Retina (tissue), 1 donor: Measurements from ENCODE around the gene ATRIP.
"Not testable (repeated sequence)": the region's sequence is repeated elsewhere in the genome, so short reads cannot be mapped to it uniquely, and the experiment has no call there.

ENCODE experiments used
- DNase-seq: peaks from one replicate; pipeline ENCODE4 v3.0.0-alpha.2; 2016

Gene ATRIP

DNA sequence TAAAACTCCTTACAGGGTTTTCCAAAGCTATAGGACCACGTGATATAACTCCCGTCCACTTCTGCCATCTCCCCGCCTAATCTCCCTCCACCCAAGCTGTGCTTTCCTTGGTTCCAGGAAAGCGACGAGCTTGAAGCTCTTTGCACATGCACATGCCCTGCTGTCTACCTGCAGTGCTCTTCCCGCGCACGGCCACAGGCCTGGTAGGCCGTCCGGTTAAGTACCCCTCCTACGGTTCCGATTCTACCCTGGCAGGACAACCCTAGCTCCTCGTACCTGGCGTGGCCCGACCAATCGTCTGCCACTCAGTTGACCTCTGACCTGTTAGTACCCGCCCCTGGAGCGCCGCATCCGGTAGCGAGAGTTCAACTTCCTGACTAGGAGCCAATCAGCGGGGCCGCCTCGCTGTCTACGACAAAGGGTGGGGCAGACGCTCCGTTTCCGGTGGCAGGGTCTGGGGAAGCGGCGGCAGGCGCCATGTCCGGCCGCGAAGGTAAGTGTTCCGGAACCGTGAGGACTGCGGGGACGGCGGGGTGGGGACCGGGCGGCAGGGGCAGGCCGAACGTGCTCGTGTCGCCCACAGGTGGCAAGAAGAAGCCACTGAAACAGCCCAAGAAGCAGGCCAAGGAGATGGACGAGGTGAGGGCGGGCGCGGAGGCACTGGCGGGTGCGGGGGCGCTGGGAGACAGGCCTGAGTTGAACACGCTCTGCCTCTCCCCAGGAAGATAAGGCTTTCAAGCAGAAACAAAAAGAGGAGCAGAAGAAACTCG is 6.5 kb upstream of the ATRIP start, which contains the start of the genes CCDC51 and TMA7:
Gene CCDC51 (minus strand): TSS at position 300 of the 770 bp plus-strand sequence. CDS start 4,991 bp downstream, outside the sequence.
Gene TMA7 (plus strand): TSS at position 438 of the 770 bp plus-strand sequence. CDS start 40 bp downstream, at position 478.
- DNase-seq, result peak; percentile 96

DNA sequence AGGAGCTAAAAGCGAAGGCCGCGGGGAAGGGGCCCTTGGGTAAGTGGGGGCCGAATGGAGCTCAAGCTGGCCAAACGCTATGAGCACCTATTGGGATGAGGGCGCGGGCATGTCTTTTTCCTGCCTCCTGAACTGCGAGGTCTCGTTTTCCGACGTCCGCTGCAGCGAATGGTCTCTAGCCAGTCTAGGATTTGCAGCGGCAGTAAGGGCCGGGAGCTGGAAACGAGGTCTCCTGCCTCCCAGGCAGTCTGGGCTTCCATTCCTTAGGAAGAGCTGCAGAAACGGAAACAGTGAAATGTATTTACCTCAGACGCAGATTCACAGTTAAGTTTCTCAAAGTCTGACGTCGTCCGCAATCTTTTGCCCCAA is 6.0 kb upstream of the ATRIP start:
- no peak for DNase-seq

DNA sequence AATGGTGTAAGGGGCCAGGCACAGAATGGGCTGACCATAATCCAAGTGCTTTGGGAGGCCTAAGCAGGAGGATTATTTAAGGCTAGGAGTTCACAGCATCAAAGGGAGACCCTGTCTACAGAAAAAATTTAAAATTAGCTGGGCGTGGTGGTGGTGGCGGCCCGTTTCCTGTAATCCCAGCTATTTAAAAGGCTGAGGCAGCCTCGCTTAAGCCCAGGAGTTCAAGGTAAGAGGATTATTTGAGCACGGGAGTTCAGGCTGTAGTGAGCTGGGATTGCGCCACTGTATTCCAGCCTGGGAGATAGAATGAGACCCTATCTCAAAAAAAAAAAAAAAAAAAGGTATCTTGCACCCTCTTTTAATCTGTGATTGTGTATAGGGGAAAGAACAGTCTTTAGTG is 4.6 kb upstream of the ATRIP start:
- DNase-seq, result no peak

DNA sequence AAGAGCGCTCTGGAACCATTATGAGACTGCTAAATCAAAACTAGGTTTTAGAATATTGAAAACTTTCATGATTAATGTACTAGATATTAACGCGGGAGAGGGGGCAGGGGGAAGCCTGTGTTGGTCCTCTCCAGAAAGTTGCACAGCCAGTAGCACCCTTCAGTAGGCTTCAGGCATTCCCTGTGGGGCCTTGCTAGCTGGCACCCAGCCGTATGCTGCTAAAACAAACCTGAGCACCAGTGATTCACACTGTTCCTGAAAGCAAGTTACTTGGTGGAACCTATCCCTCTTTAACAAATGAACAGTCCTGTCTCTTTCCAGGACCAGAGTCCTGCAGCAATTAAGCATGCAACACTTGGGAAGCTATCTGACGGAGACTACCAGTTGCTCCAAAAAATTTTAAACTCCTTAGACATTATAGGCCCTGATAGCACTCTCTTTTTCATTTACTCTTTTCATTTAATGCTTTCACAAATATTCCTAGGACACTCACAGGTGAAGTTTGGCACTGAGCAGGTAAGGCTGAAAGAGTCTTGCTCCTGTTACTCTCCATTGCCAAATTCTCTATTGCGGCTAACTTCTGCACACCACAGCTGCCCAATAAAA is 1.2 kb upstream of the ATRIP start:
- no peak for DNase-seq

DNA sequence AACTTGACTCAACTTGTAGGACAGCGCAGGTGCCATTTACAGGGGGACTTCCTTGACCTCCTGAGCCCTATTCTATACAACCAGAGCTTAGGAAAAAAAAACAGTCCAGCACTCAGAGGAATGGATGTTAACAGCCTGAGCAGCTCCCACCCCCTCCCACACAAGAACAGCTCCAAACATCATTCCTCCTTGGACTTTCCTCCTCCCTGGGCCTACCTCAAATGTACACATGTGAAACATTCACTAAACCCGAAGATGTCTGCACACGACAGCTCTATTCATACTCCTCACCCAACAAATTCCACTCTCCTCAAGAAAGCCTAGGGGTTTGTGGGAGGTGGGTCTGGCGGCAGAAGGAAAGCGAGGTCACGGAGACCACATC is 503 bp upstream of the ATRIP start:
- no peak for DNase-seq

DNA sequence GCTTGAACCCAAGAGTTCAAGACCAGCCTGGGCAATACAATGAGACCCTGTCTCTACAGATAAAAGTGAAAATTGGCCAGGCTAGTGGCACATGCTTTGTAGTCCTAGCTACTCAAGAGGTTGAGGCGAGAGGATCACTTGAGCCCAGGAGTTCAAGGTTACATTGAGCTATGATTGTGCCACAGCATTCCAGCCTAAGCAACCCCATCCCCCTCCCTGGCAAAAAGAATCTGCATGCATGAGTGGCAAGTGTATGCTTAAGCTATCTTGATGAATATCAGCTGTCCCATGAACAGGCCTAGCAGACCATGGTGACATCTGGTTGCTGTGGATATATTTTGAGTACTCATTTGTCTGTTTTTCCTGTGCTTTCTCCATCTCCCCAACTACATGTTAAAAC is 4.7 kb downstream of the ATRIP start:
- no peak for DNase-seq

DNA sequence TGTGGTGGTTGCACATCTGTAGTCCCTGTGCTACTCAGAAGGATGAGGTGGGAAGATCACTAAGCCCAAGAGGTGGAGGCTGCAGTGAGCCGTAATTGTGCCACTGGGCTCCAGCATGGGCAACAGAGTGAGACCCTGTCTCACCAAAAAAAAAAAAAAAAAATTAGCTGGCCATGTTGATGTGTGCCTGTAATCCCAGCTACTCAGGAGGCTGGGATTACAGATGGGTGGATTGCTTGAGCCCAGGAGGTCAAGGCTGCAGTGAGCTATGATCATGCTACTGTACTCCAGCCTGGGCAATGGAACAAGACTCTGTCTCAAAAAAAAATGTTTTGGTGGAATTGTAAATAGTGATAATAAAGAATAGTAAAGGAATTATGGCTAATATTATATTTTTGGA is 9.9 kb downstream of the ATRIP start:
- no peak for DNase-seq

DNA sequence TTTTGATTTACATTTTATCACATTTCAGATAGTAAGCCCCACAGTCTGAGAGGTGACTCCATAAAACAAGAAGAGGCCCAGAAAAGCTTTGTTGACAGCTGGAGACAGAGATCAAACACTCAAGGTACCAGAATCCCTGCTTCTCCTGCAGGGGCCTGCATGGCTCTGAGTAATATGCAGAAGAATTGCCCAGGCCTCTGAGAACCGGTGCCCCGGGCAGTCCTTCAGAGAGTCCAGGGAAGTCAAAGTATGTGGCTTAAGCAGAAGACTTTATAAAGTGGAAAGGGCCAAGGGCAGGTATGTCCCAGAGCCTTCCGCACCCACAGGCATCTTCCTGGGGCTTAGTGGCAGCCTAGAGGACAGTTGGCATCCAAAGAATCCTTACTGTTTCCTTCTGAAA is 12.8 kb downstream of the ATRIP start:
- DNase-seq, result no peak

DNA sequence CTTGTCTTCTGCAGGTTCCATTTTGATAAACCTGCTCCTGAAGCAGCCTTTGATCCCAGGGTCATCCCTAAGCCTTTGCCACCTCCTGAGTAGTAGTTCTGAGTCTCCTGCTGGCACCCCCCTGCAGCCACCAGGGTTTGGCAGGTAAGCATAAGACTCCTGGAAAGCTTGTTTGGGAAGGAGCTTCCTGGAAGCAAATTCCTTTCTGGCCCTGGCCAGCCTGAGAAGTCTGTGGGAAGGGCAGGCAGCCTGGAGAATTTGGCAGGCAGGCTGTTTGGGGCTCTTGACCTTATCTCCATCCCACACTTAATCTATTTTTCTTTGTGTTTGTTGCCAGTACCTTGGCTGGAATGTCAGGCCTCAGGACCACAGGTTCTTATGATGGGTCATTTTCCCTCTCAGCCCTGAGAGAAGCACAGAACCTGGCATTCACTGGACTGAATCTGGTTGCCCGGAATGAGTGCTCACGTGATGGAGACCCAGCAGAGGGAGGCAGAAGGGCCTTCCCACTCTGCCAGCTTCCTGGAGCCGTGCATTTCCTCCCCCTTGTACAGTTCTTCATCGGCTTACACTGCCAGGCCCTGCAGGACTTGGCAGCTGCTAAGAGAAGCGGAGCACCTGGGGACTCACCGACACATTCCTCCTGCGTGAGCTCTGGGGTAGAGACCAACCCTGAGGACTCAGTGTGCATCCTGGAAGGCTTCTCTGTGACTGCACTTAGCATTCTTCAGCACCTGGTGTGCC is 13.4 kb downstream of the ATRIP start:
- DNase-seq, result no peak

DNA sequence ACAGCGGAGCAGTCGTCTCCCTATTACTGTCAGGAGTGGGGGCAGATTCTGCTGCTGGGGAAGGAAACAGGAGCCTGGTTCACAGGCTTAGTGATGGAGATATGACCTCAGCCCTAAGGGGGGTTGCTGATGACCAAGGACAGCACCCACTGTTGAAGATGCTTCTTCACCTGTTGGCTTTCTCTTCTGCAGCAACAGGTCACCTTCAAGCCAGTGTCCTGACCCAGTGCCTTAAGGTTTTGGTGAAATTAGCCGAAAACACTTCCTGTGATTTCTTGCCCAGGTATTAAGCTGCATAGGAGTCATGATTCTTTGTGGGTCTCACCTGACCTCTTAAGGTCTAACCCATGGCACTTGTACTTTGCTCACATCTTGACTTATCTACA is 14.0 kb downstream of the ATRIP start:
- no peak for DNase-seq

DNA sequence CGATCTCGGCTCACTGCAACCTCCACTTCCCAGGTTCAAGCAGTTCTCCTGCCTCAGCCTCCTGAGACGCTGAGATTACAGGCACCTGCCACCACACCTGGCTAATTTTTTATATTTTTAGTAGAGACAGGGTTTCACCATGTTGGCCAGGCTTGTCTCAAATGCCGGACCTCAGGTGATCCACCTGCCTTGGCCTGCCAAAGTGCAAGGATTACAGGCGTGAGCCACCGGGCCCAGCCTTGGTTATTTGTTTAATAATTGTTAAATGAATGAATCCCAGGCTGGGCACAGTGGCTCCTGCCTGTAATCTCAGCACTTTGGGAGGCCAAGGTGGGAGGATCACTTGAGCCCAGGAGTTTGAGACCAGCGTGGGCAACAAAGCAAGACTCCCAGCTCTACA is 15.2 kb downstream of the ATRIP start:
- DNase-seq, result not testable (repeated sequence)

DNA sequence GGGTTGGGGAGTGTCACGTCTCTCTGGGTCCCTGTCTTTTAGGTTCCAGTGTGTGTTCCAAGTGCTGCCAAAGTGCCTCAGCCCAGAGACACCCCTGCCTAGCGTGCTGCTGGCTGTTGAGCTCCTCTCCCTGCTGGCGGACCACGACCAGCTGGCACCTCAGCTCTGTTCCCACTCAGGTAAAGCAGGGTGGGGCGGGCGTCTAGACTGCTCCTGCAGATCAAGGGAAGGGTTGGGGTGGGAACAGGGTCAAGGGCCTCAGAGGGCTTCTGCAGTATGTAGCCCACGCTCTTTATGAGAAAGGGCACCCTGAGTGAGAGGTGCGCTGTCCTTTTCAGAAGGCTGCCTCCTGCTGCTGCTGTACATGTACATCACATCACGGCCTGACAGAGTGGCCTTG is 17.2 kb downstream of the ATRIP start:
- no peak for DNase-seq

DNA sequence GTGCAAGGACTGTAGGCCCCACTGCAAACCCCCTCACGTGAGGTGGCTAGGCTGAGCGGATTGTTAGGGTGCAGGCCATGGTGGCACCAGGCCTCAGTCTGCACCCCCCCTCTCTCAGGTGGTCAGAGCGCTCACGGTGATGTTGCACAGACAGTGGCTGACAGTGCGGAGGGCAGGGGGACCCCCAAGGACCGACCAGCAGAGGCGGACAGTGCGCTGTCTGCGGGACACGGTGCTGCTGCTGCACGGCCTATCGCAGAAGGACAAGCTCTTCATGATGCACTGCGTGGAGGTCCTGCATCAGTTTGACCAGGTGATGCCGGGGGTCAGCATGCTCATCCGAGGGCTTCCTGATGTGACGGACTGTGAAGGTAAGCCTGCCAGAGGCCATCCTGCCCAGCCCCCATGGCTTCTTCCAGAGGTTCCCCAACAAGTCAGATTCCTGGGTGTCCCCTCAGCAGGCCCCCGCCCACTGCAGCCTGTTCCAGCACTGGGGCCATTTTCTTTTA is 18.2 kb downstream of the ATRIP start:
- no peak for DNase-seq

DNA sequence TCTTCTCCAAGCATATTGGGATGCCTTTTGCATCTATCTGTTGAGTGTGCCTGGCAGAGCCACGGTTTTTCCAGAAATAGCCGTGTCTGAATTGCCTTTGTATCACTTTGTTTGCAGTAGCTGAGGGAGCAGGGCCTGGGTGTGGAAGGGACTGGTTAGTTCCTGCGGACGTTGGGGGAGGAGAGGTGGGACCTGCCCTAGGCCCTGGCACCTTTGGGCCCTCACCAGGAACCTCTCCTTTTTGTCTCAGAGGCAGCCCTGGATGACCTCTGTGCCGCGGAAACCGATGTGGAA is 18.6 kb downstream of the ATRIP start:
- DNase-seq, result no peak

DNA sequence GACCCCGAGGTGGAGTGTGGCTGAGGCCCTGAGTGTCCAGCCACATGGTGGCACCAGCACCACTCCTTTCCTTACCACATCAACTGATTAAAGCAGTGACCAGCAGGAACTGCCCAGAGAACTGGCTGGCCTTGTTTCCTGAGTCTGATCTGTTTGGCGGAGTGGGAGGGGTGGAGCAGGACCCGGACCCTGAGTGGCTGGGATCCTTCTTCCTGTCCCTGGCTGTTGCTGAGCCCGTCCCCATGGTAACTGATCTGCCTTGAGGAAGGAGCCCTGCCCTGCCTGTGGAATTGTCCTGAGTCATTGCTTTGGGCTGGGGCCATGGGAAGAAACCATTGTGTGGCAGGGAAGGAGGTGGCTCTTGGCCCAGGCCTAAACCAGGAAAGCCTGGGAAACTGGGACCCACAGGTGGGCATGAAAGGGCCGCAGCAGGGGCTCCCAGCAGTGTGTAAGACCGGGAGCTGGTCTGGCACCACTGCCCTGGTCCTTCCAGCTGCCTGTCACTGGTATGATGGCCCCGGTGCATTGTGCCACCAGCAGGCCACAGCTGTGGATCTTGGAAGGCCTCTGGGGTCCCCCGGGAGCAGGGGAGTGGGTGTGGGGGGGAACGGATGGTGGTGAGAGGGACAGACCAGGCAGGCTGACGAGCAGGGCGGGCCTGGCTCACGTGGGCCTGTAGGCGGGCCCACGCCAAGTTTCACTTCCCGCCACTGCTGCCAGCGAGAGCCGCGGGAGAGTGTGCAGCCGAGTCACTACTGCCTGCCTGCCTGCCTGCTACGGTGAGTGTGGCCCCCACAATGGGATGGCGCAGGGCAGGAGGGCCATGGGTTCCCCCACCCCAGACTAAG is 19.2 kb downstream of the ATRIP start:
- DNase-seq, result peak; percentile 91

DNA sequence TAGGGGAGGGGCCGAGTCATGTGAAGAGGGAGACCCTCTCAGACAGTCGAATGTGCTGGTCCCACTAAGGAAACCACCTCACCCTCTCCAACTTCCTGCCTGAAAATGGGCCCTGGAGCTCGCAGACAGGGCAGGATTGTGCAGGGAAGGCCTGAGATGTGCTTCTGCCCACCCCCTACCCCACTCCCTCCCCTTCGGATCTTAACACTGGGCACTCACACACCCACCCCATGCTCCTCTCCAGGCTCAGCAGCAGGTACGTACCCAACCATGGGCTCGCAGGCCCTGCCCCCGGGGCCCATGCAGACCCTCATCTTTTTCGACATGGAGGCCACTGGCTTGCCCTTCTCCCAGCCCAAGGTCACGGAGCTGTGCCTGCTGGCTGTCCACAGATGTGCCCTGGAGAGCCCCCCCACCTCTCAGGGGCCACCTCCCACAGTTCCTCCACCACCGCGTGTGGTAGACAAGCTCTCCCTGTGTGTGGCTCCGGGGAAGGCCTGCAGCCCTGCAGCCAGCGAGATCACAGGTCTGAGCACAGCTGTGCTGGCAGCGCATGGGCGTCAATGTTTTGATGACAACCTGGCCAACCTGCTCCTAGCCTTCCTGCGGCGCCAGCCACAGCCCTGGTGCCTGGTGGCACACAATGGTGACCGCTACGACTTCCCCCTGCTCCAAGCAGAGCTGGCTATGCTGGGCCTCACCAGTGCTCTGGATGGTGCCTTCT is 20.0 kb downstream of the ATRIP start:
- DNase-seq, result peak; percentile 22

DNA sequence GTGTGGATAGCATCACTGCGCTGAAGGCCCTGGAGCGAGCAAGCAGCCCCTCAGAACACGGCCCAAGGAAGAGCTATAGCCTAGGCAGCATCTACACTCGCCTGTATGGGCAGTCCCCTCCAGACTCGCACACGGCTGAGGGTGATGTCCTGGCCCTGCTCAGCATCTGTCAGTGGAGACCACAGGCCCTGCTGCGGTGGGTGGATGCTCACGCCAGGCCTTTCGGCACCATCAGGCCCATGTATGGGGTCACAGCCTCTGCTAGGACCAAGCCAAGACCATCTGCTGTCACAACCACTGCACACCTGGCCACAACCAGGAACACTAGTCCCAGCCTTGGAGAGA is 20.5 kb downstream of the ATRIP start:
- DNase-seq, result no peak

DNA sequence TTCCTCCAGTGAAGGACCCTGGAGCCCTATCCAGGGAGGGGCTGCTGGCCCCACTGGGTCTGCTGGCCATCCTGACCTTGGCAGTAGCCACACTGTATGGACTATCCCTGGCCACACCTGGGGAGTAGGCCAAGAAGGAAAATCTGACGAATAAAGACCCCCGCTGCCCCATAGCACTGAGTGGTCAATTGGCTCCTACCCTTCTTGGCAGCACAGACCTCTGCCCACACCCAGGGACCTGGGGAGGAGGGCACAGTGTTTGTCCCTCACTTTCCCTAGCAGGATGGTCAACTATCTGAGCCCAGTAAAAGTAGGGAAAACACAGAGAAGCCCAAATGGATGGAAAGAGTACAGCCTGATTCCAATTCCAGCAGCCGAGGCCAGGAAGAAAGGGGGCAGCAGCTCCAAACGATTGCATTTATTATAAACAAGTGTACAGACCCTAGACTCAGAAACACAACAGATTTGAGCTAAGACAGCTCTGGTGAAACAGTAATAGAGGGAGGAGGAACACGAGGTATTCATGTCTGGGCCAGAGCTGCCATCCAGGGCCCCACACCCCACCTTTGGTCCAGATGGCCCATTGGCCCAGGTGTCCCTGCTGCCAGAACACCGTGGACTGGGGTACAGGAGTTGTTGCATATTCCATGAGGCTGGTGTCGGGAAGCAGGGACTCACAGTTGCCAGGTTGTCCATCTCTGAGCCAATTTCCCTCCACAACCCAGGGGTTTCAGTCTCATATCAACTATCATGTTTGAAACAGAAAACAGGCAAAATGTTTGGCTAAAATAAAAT is 21.1 kb downstream of the ATRIP start:
- DNase-seq, result no peak

DNA sequence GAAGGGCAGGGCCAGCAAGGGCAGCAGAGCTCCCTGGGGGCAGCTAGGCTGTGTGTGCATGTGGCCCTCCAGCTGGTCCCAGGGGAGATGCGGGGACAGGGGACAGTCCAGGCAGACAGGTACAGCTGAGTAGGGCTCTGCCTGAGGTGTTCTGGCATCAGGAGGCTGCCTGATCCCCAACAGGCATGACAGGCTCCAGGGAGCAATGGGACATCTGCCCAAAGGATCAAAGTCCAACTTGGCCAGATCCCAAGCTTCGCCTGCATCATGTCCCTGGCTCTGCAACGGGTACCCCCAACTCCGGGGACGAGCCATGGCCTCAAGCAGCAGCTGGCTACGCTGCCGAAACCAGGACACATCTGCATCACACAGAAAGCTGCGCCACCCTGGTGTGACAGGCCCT is 21.8 kb downstream of the ATRIP start:
- DNase-seq, result no peak

DNA sequence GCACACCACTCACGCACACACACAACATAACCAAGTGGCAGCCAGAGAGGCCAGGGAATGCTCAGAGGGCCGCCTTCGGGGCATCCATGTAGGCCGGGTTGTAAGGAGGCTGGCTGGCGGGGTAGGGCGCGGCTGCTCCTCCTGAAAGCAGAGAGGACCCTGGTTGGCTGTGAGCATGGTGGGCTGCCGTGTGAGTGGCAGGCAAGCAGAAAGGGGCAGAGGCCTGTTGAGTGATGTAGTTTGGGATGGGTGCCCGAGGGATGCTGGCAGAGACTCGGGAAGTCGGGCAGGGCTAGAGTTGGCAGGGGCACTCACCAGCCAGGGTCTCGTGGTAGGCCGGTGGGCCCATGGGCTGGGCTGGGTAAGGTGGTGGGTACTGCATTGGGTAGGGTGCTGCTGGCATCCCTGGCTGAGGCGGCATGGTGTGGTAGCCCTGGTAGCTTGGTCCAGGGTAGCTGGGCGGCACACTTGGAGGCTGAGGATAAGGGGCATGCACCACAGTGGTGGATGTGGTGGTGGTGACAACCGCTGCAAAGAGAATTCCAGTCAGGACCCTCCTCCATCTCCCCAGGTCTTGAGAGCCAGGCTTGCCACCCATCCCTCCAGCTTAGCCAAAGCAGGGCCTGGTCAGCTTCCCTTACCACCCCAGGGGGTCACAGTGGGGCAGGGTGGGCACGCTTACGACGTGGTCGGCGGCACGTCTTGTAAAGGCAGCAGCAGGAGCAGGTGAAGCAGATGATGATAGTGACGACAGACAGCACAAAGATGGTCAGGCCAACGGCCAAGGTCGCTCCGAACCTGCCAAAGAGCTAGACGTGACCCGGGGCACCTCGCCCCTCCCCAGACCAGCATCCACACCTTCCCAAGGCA is 22.7 kb downstream of the ATRIP start:
- DNase-seq, result no peak

DNA sequence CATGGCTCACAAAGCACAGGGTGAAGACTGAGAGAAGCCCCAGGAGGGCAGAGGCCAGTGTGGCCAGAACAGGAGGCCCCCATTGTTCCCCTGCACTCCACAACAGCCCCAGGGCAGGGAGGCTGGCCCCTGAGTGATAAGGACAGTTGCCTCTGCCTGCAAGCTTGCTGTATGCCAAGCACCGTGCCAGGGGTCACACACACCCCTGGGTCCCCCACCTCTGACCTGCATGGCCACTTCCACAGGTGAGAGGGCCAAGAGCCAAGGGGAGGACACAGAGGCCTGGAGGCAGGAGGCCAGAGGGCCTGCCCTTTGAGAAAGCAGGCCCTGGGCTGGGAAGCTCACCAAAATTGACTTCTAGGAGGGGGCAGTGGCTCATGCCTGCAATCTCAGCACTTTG is 23.7 kb downstream of the ATRIP start:
- DNase-seq, result no peak
